ENCODE measurements around the gene TECTB. TPM values are rescaled to one million over a fixed set of nuclear protein-coding genes. Genes with fewer than 3 reads are reported as not detected.

TECTB gene
- total RNA-seq, 2 experiments from 2014 or later, result not detected

DNA sequence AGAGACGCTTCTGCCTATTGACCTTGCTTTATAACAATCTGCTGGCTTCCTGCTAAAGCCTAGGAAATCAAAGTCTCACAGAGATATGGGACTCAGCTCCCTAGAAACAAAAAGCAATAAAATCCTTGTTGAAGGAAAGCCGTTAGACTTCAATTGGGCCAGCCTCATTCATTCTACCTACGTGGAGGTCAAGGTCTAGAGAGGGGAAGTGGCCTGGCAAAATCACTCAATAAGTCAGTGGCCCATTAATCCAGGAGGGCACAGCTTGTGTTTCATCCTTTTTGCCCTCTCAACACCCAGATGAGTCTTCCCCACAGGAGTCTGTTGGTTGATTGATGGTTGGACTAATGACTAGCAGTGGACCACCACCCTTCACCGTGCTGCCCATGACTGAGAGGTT lies 50.3 kb downstream of the TECTB start:
- H3K27me3 Mint-ChIP-seq, result peaks cover 3% of the 10 kb centered on the region
- no peaks in the 10 kb centered on the region for H3K9me3 Mint-ChIP-seq (ENCODE audit: low read depth)
- peaks cover 2% of the 10 kb centered on the region for H3K4me1 Mint-ChIP-seq
- no peak for DNase-seq
- CTCF ChIA-PET, result interaction anchor here (1.0 kb wide), 1 partner anchor 139 kb away, joined by 3 read pairs; no protein-coding TSS in a partner anchor
- H3K27ac Mint-ChIP-seq, result no peak overlapping the region
- no peak overlapping the region for H3K4me3 Mint-ChIP-seq
- ATAC-seq, result no peak
- H3K36me3 Mint-ChIP-seq, result no peaks in the 10 kb centered on the region

DNA sequence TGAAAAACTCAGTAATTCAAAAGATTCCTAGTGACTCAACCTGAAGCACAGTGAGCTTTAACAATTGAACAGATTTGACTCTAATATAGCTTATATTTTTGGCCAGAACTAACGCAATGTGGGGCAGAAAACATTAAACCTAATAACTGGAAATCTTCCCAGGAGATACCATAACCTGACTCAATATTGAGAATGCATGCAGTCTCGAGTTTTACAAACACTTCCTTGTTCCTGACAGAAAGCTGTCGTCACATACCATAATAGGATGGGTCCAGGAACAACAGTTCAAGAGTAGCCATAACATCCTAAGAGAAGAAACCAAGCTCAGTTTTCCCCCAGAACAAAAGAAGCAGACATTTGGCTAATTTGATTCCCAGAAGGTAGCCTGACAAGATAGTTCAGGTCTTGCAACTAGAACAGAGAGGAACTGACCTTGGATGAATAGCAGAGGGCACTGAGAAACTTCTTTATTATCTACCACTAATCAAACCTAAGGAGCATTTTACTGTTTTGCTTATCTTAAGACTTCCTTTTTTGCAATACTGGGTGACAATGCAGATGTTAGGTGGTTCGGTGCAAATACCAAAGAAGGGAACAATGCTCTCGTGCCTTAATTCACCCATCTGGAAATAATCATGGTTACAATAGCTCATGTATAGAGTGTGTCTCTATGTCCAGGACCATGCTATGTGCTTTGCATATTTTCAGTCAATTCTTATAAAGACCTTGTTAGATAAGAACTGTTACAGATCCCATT lies 52.1 kb downstream of the TECTB start:
- DNase-seq, result no peak
- no peak for ATAC-seq
- CTCF ChIA-PET, result interaction anchor here (0.8 to 2.0 kb wide), 4 partner anchors 10 to 195 kb away, joined by 3 to 7 read pairs (median 3); no protein-coding TSS in a partner anchor
- Mint-ChIP-seq H3K9me3 (ENCODE audit: low read depth) (no peaks in the 10 kb centered on the region), H3K27me3 (peaks cover 3% of the 10 kb centered on the region), H3K27ac (no peak overlapping the region), H3K36me3 (no peaks in the 10 kb centered on the region), H3K4me1 (peaks cover 2% of the 10 kb centered on the region), H3K4me3 (no peak overlapping the region)

DNA sequence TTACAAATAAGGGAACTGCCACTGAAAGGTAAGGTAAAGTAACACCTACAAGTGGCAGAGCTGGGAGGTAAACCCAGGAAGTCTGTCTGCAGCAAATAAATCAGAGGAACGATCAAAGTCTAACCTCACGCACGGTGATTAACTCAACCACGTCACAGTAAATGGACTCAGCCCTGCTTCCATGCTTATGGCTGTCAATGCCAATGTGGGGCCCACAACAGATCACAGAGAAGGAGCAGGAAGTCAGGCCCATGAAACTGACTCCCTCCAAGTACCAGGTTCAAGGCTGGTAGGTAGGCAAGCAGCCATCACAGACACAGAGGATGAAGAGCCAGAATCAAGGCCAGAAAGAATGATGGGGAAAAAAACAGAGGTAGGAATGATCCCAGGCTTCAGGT lies 52.7 kb downstream of the TECTB start:
- no peak for DNase-seq
- CTCF ChIA-PET, result interaction anchor here (1.0 to 2.0 kb wide), 2 partner anchors 11 to 20 kb away, joined by 3 to 7 read pairs; no protein-coding TSS in a partner anchor
- Mint-ChIP-seq H3K4me3 (no peak overlapping the region), H3K36me3 (no peaks in the 10 kb centered on the region), H3K27ac (no peak overlapping the region), H3K9me3 (ENCODE audit: low read depth) (no peaks in the 10 kb centered on the region), H3K4me1 (peaks cover 2% of the 10 kb centered on the region), H3K27me3 (peaks cover 3% of the 10 kb centered on the region)
- no peak for ATAC-seq

DNA sequence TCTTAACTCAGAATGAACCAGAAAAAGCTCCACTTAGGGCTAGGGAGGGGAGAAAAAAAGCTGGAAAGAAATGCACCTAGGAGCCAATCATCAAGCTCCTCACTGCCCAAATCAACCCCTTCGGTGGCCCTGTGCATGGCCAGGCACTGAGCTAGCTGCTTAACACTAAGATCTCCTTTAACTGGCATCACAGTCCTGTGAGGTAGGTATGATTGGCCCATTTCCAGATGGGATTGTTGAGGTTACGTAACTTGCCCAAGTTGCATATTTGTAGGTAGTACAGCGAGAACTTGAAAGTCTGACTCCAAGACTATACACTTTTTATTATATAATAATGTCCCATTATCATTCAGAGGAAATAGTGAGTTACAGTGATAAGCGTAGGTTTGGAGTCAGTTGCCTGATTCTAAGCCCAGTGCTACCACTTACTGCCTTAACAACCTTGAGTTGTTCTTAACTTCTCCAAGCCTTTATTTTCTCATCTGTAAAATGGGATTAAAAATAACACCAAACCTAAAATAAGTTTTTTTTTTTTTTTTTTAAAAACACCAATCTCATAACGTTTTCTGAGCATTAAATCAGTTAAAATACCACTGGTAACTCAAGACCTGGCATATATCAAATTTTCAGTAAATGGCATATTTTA lies 53.5 kb downstream of the TECTB start:
- CTCF ChIA-PET, result interaction anchor here (0.7 kb wide), 1 partner anchor 28 kb away, joined by 3 read pairs; no protein-coding TSS in a partner anchor

DNA sequence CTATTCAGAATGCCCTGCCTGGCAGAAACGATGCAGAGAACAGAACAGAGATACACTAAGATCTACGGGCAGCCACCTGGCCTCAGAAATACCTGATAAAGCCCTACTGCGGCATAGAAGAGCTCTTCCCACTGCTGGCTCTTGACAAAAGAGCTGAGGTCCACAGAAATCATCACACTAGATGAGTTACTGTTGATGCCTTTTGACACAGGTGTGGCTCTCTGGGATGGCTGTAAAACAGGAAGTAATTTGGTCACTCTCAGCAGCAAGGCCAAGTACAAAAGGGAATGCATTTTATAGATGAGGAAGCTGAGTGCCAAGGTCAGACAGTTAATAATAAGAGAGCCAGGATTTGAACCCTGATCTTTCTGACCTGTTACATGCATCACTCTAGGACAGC lies 55.8 kb downstream of the TECTB start:
- peaks cover 3% of the 10 kb centered on the region for H3K27me3 Mint-ChIP-seq
- H3K9me3 Mint-ChIP-seq (ENCODE audit: low read depth), result no peaks in the 10 kb centered on the region
- ATAC-seq (no peak), DNase-seq (no peak)
- CTCF ChIA-PET, result no interaction called here
- H3K36me3 Mint-ChIP-seq, result no peaks in the 10 kb centered on the region
- H3K4me1 Mint-ChIP-seq, result peaks cover 2% of the 10 kb centered on the region
- no peak overlapping the region for H3K4me3 Mint-ChIP-seq
- no peak overlapping the region for H3K27ac Mint-ChIP-seq

More for the DNA sequence above, 53.5 kb downstream of the TECTB start:
- Mint-ChIP-seq H3K4me3 (no peak overlapping the region), H3K4me1 (peaks cover 2% of the 10 kb centered on the region), H3K36me3 (no peaks in the 10 kb centered on the region), H3K27ac (no peak overlapping the region), H3K27me3 (peaks cover 3% of the 10 kb centered on the region), H3K9me3 (ENCODE audit: low read depth) (no peaks in the 10 kb centered on the region)
- ATAC-seq, result no peak
- no peak for DNase-seq

DNA sequence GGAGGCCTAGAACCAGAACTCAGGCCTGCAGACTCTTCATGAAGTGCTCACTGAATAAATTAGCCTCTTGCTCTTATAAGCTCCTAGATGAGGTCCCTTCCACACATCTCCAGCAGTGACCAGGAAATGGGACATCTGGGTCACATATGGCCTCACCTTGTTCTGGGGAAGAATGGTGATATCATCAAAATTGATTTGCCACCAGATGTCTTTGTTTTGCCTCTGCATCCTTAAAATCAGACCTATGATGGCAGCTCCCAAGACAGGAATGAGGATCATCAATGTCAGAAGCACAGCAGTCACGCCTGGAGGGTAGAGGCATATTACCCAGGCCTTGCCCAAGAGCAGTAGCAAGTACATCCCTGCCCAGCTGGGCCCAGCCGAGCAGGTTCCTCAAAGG lies 57.4 kb downstream of the TECTB start:
- no peak for ATAC-seq
- no peak overlapping the region for H3K4me3 Mint-ChIP-seq
- CTCF ChIA-PET, result interaction anchor here (1.2 kb wide), 1 partner anchor 13 kb away, joined by 3 read pairs; no protein-coding TSS in a partner anchor

DNA sequence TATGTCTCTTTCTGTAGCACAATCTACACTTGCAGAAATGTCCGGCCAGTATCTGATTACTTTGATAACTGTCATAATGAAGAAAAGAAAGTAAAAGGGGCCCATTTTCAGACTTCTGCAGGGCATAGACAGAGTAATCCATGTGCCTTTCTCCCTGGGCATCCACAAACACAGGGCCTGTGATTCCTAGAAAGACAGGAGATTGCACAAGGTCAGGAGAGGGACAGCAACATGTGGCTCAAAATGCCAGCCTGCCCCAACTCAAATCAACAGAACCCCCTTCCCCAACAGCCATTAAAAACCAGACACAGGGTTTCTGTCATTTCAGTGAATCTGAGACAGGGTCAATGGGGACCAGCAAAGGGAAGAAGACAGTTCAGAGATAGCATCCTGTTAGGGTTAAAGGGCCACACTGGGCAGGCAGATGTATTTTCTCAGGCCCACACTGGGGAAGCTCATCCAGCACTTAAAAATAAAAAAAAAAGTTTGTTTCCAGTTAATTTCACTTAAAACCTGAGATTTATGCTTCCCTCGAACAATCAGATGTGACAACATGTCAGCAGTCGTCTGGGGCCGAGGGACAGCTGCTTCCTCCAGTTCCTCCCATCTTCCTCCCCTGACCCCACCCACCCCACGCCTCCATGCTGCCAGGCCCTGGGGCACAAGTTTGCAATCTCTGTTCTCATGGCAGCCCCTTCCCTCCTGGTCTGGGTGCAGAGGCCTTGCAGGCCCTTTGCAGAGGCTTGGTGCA lies 60.0 kb downstream of the TECTB start:
- CTCF ChIA-PET, result no interaction called here
- no peak overlapping the region for H3K27ac Mint-ChIP-seq
- ATAC-seq, result no peak
- H3K9me3 Mint-ChIP-seq (ENCODE audit: low read depth), result no peaks in the 10 kb centered on the region
- DNase-seq, result no peak
- no peak overlapping the region for H3K4me3 Mint-ChIP-seq
- H3K27me3 Mint-ChIP-seq, result no peaks in the 10 kb centered on the region
- H3K4me1 Mint-ChIP-seq, result no peaks in the 10 kb centered on the region
- no peaks in the 10 kb centered on the region for H3K36me3 Mint-ChIP-seq

More for the DNA sequence above, 57.4 kb downstream of the TECTB start:
- no peak for DNase-seq
- Mint-ChIP-seq H3K36me3 (no peaks in the 10 kb centered on the region), H3K9me3 (ENCODE audit: low read depth) (no peaks in the 10 kb centered on the region), H3K27ac (no peak overlapping the region), H3K27me3 (peaks cover 3% of the 10 kb centered on the region), H3K4me1 (peaks cover 2% of the 10 kb centered on the region)

DNA sequence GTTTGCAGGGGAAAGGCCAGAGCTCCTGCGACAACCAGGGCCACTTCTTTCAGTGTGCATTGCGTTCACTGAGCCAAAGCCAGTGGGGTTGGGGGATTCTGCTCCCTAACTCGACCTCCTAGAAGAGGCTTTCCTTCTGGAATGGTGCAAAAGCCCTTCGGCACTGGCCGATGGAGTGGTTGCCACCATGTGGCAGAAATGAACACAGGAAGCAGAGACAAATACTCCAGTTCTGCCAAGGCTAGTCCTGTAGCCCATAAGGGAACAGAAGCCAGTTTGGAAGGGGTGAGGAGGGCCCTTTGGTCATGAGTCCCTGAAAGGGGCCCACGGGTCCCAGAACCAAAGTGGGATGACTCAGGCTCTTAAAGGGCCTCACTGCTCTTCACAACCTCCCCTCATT lies 61.1 kb downstream of the TECTB start:
- Mint-ChIP-seq H3K9me3 (ENCODE audit: low read depth) (no peaks in the 10 kb centered on the region), H3K27ac (no peak overlapping the region), H3K4me3 (no peak overlapping the region), H3K27me3 (no peaks in the 10 kb centered on the region), H3K36me3 (no peaks in the 10 kb centered on the region), H3K4me1 (no peaks in the 10 kb centered on the region)
- DNase-seq (no peak), ATAC-seq (no peak)
- CTCF ChIA-PET, result no interaction called here

DNA sequence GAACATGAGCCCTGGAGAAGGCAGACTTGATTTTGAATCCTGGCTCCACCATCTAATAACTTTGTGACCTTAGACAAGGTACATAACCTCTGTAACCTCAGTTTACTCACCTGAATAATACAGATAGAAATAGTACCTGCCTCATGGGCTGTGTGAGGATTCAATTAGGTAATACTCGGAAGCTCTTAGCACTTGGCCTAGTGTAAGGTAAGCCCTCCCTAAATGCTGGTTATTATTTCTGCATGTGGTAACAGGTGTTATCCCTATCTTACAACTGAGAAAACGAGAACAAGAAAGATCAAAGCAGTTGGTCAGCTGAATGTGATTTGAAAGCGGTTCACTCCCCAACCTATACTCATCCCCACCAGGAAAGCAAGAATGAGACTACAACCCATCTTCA lies 62.0 kb downstream of the TECTB start:
- DNase-seq (no peak), ATAC-seq (no peak)
- no peaks in the 10 kb centered on the region for H3K9me3 Mint-ChIP-seq (ENCODE audit: low read depth)
- H3K27me3 Mint-ChIP-seq, result no peaks in the 10 kb centered on the region
- H3K36me3 Mint-ChIP-seq, result no peaks in the 10 kb centered on the region
- no peak overlapping the region for H3K27ac Mint-ChIP-seq
- no peak overlapping the region for H3K4me3 Mint-ChIP-seq
- H3K4me1 Mint-ChIP-seq, result no peaks in the 10 kb centered on the region
- CTCF ChIA-PET, result no interaction called here

DNA sequence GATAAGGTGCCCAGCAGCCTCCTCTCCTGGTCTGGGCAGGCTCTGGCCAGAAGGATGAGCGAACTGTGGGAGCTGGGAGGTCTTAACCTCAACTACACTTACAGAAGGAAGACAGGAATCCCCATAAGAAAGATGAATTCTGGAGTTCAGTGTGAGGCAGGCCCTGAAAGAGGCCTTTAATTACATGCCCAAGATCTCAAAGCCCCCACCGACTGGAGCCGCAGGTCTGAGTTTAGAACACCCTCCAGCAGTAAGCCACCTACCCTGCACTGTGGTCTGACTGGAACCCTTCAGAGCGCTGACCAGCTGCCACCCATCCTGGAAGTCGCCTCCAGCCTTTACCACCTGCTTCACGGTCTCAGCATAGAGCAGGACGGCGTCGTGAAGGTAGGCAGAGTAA lies 62.5 kb downstream of the TECTB start:
- Mint-ChIP-seq H3K9me3 (ENCODE audit: low read depth) (no peaks in the 10 kb centered on the region), H3K27me3 (no peaks in the 10 kb centered on the region), H3K4me1 (no peaks in the 10 kb centered on the region), H3K4me3 (no peak overlapping the region), H3K27ac (no peak overlapping the region), H3K36me3 (no peaks in the 10 kb centered on the region)
- no peak for DNase-seq
- CTCF ChIA-PET, result no interaction called here
- no peak for ATAC-seq

DNA sequence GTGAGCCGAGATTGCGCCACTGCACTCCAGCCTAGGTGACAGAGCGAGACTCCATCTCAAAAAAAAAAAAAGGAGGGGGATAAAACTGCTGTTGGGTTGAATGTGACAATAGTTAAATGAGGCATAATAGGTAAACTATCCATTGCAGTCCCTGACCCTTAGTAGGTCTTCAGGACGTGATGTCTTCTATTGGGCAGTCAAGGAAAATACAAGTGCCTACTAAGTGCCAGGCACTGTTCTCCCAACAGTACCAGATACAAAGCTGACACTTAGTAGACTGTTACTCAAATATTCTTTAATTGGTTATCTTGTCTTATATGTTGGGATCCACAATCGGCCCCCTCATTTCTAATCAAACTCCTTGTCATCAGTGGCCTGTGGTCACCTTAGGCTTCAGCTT lies 63.6 kb downstream of the TECTB start:
- H3K4me3 Mint-ChIP-seq, result no peak overlapping the region
- no peaks in the 10 kb centered on the region for H3K36me3 Mint-ChIP-seq
- H3K4me1 Mint-ChIP-seq, result no peaks in the 10 kb centered on the region
- H3K27me3 Mint-ChIP-seq, result no peaks in the 10 kb centered on the region
- H3K9me3 Mint-ChIP-seq (ENCODE audit: low read depth), result no peaks in the 10 kb centered on the region
- H3K27ac Mint-ChIP-seq, result no peak overlapping the region
- DNase-seq (no peak), ATAC-seq (no peak)
- CTCF ChIA-PET, result no interaction called here

DNA sequence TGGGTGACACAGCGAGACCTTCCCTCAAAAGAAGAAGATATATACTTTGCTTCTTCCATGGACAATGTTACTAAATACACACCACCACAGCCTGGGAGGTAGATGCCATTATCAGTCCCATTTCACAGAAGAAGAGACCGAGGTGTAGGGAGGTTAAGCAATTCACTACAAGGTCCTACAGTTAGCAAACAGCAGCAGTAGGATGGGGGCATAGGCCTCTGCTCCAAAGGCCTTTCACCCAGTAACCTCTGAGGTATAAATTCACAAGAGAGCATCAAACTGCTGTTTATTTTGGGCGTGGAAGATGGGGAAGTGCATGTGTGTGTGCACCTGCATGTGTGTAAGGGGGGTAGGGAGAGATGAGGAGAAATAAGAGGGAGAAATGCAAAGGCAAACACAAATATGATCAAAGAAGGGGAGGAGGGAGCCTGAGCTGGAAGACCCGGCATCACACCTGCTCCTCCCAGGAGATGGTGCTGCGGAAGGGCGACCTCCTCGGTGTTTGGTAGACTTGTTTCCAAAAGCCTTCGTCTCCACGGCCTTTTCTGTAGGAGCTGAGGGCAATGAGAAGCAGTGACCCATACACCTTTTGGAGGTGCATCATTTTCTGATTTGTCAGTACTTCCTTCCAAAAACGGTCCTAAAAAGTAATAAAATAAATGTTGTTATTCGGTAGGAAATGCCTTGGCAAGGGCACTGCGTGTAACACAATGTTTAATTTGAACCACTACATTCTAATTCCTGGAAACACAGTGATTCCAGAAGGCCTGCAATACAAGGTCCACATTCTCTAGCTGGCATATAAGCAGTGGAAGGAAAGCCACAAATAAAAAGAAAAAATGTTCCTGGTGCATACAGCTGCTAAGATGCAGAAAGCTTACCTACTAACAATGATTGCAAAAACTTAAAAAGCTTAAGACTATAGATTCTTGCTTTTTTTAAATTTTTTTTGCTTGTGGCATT lies 64.8 kb downstream of the TECTB start:
- DNase-seq (no peak), ATAC-seq (no peak)
- no peak overlapping the region for H3K4me3 Mint-ChIP-seq
- no peaks in the 10 kb centered on the region for H3K36me3 Mint-ChIP-seq
- H3K27me3 Mint-ChIP-seq, result no peaks in the 10 kb centered on the region
- H3K27ac Mint-ChIP-seq, result no peak overlapping the region
- H3K9me3 Mint-ChIP-seq (ENCODE audit: low read depth), result no peaks in the 10 kb centered on the region
- no peaks in the 10 kb centered on the region for H3K4me1 Mint-ChIP-seq
- CTCF ChIA-PET, result no interaction called here

DNA sequence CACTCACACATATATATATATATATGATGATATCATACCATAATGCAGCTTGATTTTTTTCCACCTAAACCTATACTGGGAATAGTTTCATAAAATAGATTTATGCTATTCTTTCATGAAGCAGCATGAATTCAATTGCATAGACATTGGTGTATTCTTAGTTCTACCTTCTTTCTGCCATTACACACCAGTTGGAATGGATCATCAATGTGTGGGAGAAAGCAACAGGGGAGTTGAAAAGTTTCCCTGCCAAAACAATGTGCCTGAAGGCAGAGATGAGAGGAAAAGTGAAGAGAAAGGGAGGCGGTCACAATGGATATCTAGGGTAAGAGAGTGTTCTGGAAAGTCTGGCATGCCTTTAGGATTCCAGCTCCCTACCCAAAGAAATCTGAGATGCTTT lies 65.6 kb downstream of the TECTB start:
- Mint-ChIP-seq H3K27me3 (no peaks in the 10 kb centered on the region), H3K9me3 (ENCODE audit: low read depth) (no peaks in the 10 kb centered on the region), H3K4me3 (no peak overlapping the region), H3K27ac (no peak overlapping the region), H3K36me3 (no peaks in the 10 kb centered on the region), H3K4me1 (no peaks in the 10 kb centered on the region)
- DNase-seq (no peak), ATAC-seq (no peak)
- CTCF ChIA-PET, result no interaction called here

Data from activated CD8-positive, alpha-beta memory T cell treated with anti-CD3 and anti-CD28 coated beads, Interleukin-2, amount 10 ng/mL, durations not matched to agents 7 days and 5 days (primary cell).